ENCODE measurements around the gene POP7.
"Not testable (repeated sequence)": the region's sequence is repeated elsewhere in the genome, so short reads cannot be mapped to it uniquely, and the experiment has no call there.

The POP7 gene

GRCh38 chr7:100705753-100706671 is at the start of gene POP7:
Gene POP7, plus strand, starts transcription at chr7:100706121. Its CDS starts 710 bp downstream, at chr7:100706831.
- DNase-seq (ENCODE audit: low read depth in 2 of 2) = peak; percentile 97 to 98

- DNase-seq (ENCODE audit: low read depth in 2 of 2) = not testable (repeated sequence)
Measured at GRCh38 chr7:100662194-100662776, 43.6 kb upstream of the POP7 start.

GRCh38 chr7:100665168-100665726 is 40.7 kb upstream of the POP7 start:
- DNase-seq (ENCODE audit: low read depth in 2 of 2) = no peak

GRCh38 chr7:100667331-100668068 is 38.4 kb upstream of the POP7 start:
- DNase-seq (ENCODE audit: low read depth in 2 of 2) = no peak

GRCh38 chr7:100668069-100668449 is 37.9 kb upstream of the POP7 start:
- DNase-seq (ENCODE audit: low read depth in 2 of 2) = no peak

- DNase-seq (ENCODE audit: low read depth in 2 of 2) = not testable (repeated sequence)
Measured at GRCh38 chr7:100669106-100669505, 36.8 kb upstream of the POP7 start.

- no peak for DNase-seq (ENCODE audit: low read depth in 2 of 2)
Measured at GRCh38 chr7:100670074-100670473, 35.8 kb upstream of the POP7 start.

GRCh38 chr7:100671353-100672327 is 34.3 kb upstream of the POP7 start:
- no peak for DNase-seq (ENCODE audit: low read depth in 2 of 2)

- peak; percentile 98 to 99 for DNase-seq (ENCODE audit: low read depth in 2 of 2)
Measured at GRCh38 chr7:100673302-100673941, 32.5 kb upstream of the POP7 start, which contains the start of gene GNB2. Gene GNB2, plus strand, starts transcription at chr7:100673740. Its CDS starts 2,526 bp downstream, at chr7:100676266.

GRCh38 chr7:100673942-100674410 is 31.9 kb upstream of the POP7 start:
- DNase-seq (ENCODE audit: low read depth in 2 of 2) = no peak

- DNase-seq (ENCODE audit: low read depth in 2 of 2) = no peak
Measured at GRCh38 chr7:100674411-100675104, 31.4 kb upstream of the POP7 start.

GRCh38 chr7:100675105-100675451 is 30.8 kb upstream of the POP7 start:
- no peak for DNase-seq (ENCODE audit: low read depth in 2 of 2)

GRCh38 chr7:100675581-100676350 is 30.2 kb upstream of the POP7 start:
- peak; percentile 51 to 76 for DNase-seq (ENCODE audit: low read depth in 2 of 2)

GRCh38 chr7:100676501-100677306 is 29.2 kb upstream of the POP7 start:
- DNase-seq (ENCODE audit: low read depth in 2 of 2) = no peak

- DNase-seq (ENCODE audit: low read depth in 2 of 2) = no peak
Measured at GRCh38 chr7:100677308-100678267, 28.3 kb upstream of the POP7 start.

- no peak for DNase-seq (ENCODE audit: low read depth in 2 of 2)
Measured at GRCh38 chr7:100678291-100678984, 27.5 kb upstream of the POP7 start.
